HTERT RPE-1 (cell line): ENCODE measurements around the gene ID3.
"Not testable (repeated sequence)": the region's sequence is repeated elsewhere in the genome, so short reads cannot be mapped to it uniquely, and the experiment has no call there.

Experiments
- in situ Hi-C: fragments of 300-500 bp; cut with MboI; formaldehyde crosslinking; loops from 4 replicates; pipeline ENCODE4 v1.14.3; 2020; ENCODE audit warnings: low sequenced_read_pairs

ID3 gene

DNA sequence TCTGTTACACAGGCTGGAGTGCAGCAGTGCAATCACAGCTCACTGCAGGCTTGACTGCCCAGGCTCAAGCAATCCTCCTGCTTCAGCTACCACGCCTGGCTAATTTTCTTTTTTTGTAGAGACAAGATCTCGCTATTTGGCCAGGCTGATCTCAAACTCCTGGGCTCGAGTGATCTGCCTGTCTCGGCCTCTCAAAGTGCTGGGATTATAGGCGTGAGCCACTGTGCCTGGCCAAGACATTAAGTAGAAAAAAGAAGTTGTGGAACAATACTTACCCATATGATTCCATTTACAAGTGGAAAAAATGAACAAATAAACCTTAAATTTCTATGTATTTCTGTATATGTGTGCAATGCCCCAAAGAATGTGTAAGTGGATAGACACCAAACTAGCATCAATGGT is 30.3 kb upstream of the ID3 start:
- in situ Hi-C loops = no loop called here

GRCh38 chr1:23588749-23589548 is 29.6 kb upstream of the ID3 start:
- in situ Hi-C loops = no loop called here

GRCh38 chr1:23585321-23586022 is 26.2 kb upstream of the ID3 start:
- in situ Hi-C loops = no loop called here

- in situ Hi-C loops = not testable (repeated sequence)
Observed at GRCh38 chr1:23583727-23584126, 24.4 kb upstream of the ID3 start.

GRCh38 chr1:23582820-23583219 is 23.5 kb upstream of the ID3 start:
- in situ Hi-C loops = no loop called here

GRCh38 chr1:23581219-23581618 is 21.9 kb upstream of the ID3 start:
- in situ Hi-C loops = no loop called here

DNA sequence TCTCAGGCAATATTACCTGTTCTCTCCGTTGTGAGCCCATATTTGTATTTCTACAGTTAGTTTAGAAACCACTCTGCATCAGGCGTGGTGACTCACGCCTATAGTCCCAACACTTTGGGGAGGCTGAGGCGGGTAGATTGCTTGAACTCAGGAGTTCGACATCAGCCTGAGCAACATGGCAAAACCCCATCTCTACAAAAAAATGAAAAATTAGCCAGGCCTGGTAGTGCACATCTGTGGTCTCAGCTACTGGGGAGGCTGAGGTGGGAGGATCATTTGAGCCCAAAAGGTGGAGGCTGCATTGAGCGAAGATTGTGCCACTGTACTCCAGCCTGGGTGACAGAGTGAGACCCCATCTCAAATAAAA is 19.7 kb upstream of the ID3 start:
- in situ Hi-C loops = no loop called here

DNA sequence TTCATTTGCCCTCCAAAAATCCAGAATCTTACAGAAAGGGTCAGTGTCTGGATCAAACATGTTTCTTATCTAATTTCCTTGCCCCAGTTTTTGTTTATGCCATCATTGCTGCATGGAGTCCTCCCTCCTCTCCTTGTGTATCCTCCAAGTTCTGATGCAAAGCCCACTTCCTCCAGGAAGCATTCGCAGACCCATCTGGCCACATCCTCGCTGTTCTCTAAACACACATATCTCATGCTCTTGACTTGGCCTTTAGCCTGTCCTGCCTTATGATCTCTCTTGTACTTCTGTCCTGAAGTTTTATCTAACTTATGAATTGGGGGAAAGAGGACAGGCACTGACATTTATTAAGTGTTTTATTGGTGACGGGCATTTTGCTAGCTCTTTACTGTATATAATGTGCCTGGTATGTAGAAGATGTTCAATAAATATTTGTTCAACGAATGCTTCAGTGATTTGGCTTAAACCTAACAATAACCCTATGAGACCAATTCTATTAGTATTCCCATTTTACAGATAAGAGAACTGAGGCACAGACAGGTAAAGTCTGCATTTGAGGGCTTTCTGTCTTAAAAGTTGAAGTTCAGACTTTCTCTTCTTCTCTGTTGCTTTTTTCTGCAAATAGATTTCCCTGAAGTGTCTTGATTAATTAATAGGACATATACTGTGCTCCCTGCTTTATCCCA is 19.2 kb upstream of the ID3 start:
- in situ Hi-C loops = no loop called here

DNA sequence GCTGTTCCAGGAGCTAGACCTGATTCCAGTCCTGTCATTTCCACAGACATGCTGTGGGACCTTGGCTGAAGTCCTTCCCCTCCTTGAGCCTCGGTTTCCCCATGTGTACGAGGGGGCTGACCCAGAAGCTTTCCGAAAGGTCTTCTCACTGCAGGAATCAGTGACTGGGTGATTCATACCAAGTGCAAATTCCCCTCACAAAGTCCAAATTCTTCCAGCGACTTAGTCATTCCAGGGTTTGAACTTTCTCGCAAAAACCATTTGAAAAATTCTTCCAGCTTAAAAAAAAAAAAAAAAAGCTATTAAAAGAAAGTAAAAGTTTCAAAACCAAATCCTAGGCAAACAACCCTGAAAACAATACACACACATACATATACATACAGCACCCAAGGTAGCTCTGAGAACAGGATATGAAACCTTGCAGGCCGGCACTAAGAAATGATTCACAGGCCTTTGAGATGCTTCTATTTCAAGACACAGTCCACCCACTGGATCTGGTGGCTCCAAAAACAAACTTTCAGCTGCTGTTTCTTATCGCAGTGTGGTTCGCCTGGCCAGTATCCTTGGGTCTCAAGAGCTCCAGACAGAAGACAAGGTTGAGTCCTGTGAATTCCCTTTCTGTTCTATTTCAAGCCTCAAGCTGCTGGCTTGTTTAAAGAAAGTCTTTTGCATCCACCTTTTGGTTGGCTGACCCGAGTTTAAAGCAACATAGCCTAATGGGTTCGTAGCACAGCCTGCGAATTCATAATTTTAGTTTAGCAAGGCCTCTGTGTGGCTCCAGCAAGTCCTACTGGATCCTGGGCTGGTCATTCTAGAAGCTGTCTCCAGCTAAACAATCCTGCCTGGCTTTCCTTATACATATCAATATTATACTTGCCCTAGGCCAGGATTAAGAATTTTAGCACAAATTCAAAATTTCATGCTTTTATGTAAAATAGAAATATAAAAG is 18.0 kb upstream of the ID3 start:
- in situ Hi-C loops = no loop called here

DNA sequence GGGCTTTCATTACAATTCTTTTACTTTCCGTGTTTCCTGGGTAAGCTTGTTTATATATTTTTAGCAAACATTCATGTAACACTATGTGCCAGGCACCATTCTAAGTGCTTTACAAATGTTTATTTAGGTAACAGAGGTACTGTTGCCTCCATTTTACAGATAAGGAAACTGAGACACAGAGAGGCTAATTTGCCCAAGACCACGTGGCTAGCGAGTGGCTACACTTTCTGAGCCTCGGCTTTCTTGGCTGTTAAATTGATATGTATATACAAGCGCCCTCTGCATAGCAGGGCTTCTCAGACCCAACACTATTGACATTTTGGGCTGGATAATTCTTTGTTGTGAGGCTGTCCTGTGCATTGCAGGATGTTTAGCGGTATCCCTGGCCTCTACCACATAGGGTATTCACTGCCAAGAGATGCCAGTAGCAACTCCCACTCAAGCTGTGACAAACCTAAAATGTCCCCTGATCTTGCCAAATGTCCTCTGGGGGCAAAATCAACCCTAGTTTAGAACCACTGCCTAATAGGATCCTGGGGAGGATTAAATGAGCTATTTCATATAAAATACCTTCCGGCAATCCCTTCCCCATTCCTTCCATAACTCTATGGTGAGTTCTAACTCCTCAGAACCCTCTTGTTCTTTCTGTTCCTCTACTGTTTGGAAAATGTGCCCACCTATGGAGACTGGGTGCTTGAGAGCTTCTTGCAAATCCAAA is 17.2 kb upstream of the ID3 start:
- in situ Hi-C loops = no loop called here

GRCh38 chr1:23575226-23575810 is 16.0 kb upstream of the ID3 start:
- in situ Hi-C loops = no loop called here

GRCh38 chr1:23574265-23574754 is 15.0 kb upstream of the ID3 start:
- in situ Hi-C loops = no loop called here

GRCh38 chr1:23573574-23574182 is 14.4 kb upstream of the ID3 start:
- in situ Hi-C loops = no loop called here

GRCh38 chr1:23571465-23571864 is 12.2 kb upstream of the ID3 start:
- in situ Hi-C loops = no loop called here

- in situ Hi-C loops = no loop called here
Observed at GRCh38 chr1:23570001-23570691, 10.8 kb upstream of the ID3 start.

GRCh38 chr1:23568608-23569383 is 9.5 kb upstream of the ID3 start:
- in situ Hi-C loops = no loop called here

GRCh38 chr1:23567996-23568607 is 8.8 kb upstream of the ID3 start:
- in situ Hi-C loops = no loop called here

DNA sequence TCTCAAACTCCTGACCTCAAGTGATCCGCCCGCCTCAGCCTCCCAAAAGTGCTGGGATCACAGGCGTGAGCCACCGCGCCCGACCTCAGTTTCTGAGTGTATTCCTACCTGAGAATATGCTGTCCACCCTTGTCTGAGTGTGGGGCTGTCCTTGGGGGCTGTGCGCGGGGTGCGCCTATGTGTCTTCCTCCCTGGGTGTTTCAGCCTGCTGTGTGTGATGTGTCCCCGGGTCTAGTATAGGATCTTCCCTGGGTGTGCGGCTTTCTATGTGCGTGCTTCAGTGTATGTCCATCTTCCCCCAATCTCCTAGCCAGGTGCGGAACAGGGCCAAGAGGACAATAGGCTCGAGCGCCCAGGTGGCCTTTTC is 8.3 kb upstream of the ID3 start:
- in situ Hi-C loops = no loop called here
